Measurements from ENCODE around the gene ANGEL2.
"Not testable (repeated sequence)": the region's sequence is repeated elsewhere in the genome, so short reads cannot be mapped to it uniquely, and the experiment has no call there.

Gene ANGEL2

GRCh38 chr1:213015099-213016050 is at the start of gene ANGEL2:
Gene ANGEL2, minus strand, starts transcription at chr1:213015867. Its CDS starts 196 bp downstream, at chr1:213015671.
- H3K4me1 Mint-ChIP-seq: peaks cover 25% of the 10 kb centered on the region
- H3K9me3 Mint-ChIP-seq: no peaks in the 10 kb centered on the region
- DNase-seq (ENCODE audit: low spot score in 2 of 2) (peak; percentile 81 to 96), ATAC-seq (peak; percentile 99)
- H3K4me3 Mint-ChIP-seq: peak within 1 kb of the TSS; percentile 99
- peak within 1 kb of the TSS; percentile 99 for H3K27ac Mint-ChIP-seq
- peaks cover 32% of the 10 kb centered on the region for H3K36me3 Mint-ChIP-seq

GRCh38 chr1:213061263-213061662 is 45.6 kb upstream of the ANGEL2 start:
- Mint-ChIP-seq H3K4me1 (peaks cover 16% of the 10 kb centered on the region), H3K27ac (no peak overlapping the region), H3K36me3 (no peaks in the 10 kb centered on the region), H3K4me3 (no peak overlapping the region), H3K9me3 (peaks cover 2% of the 10 kb centered on the region)
- ATAC-seq (no peak), DNase-seq (ENCODE audit: low spot score in 2 of 2) (no peak)

GRCh38 chr1:213060836-213061235 is 45.2 kb upstream of the ANGEL2 start:
- Mint-ChIP-seq H3K9me3 (peaks cover 2% of the 10 kb centered on the region), H3K36me3 (no peaks in the 10 kb centered on the region), H3K27ac (no peak overlapping the region), H3K4me3 (no peak overlapping the region), H3K4me1 (peaks cover 16% of the 10 kb centered on the region)
- DNase-seq (ENCODE audit: low spot score in 2 of 2): no peak
- ATAC-seq: no peak

- no peak for DNase-seq (ENCODE audit: low spot score in 2 of 2)
- no peak for ATAC-seq
- peaks cover 26% of the 10 kb centered on the region for H3K4me1 Mint-ChIP-seq
- no peak overlapping the region for H3K27ac Mint-ChIP-seq
- H3K4me3 Mint-ChIP-seq: no peak overlapping the region
- H3K9me3 Mint-ChIP-seq: peaks cover 2% of the 10 kb centered on the region
- H3K36me3 Mint-ChIP-seq: no peaks in the 10 kb centered on the region
These were observed 41.8 kb upstream of the ANGEL2 start for GRCh38 chr1:213057264-213058059.

- peaks cover 2% of the 10 kb centered on the region for H3K9me3 Mint-ChIP-seq
- peaks cover 30% of the 10 kb centered on the region for H3K4me1 Mint-ChIP-seq
- H3K36me3 Mint-ChIP-seq: no peaks in the 10 kb centered on the region
- DNase-seq (ENCODE audit: low spot score in 2 of 2) (no peak), ATAC-seq (no peak)
- no peak overlapping the region for H3K27ac Mint-ChIP-seq
- H3K4me3 Mint-ChIP-seq: no peak overlapping the region
These were observed 40.1 kb upstream of the ANGEL2 start for GRCh38 chr1:213055767-213056166.

GRCh38 chr1:213054733-213055591 is 39.3 kb upstream of the ANGEL2 start:
- Mint-ChIP-seq H3K4me3 (no peak overlapping the region), H3K9me3 (peaks cover 6% of the 10 kb centered on the region)

GRCh38 chr1:213054142-213054541 is 38.5 kb upstream of the ANGEL2 start:
- Mint-ChIP-seq H3K9me3 (peaks cover 6% of the 10 kb centered on the region), H3K4me3 (no peak overlapping the region), H3K27ac (no peak overlapping the region), H3K4me1 (peaks cover 39% of the 10 kb centered on the region), H3K36me3 (no peaks in the 10 kb centered on the region)
- no peak for DNase-seq (ENCODE audit: low spot score in 2 of 2)
- no peak for ATAC-seq

More at GRCh38 chr1:213054733-213055591, 39.3 kb upstream of the ANGEL2 start:
- ATAC-seq: no peak
- Mint-ChIP-seq H3K27ac (no peak overlapping the region), H3K36me3 (no peaks in the 10 kb centered on the region), H3K4me1 (peaks cover 39% of the 10 kb centered on the region)
- DNase-seq (ENCODE audit: low spot score in 2 of 2): no peak

- no peak overlapping the region for H3K4me3 Mint-ChIP-seq
- H3K27ac Mint-ChIP-seq: no peak overlapping the region
- peaks cover 39% of the 10 kb centered on the region for H3K4me1 Mint-ChIP-seq
- ATAC-seq: no peak
- DNase-seq (ENCODE audit: low spot score in 2 of 2): no peak
- peaks cover 8% of the 10 kb centered on the region for H3K9me3 Mint-ChIP-seq
- H3K36me3 Mint-ChIP-seq: no peaks in the 10 kb centered on the region
These were observed 37.8 kb upstream of the ANGEL2 start for GRCh38 chr1:213053455-213053854.

GRCh38 chr1:213051881-213052202 is 36.2 kb upstream of the ANGEL2 start:
- ATAC-seq: no peak
- peak overlapping the region; percentile 83 for H3K4me3 Mint-ChIP-seq

GRCh38 chr1:213051127-213051880 is 35.6 kb upstream of the ANGEL2 start, which contains the start of gene RPS6KC1:
Gene RPS6KC1, plus strand, starts transcription at chr1:213051241. Its CDS starts 164 bp downstream, at chr1:213051405.
- Mint-ChIP-seq H3K4me1 (peaks cover 28% of the 10 kb centered on the region), H3K36me3 (no peaks in the 10 kb centered on the region), H3K9me3 (peaks cover 8% of the 10 kb centered on the region), H3K4me3 (peak within 1 kb of the TSS; percentile 83), H3K27ac (peak within 1 kb of the TSS; percentile 94)
- ATAC-seq (peak; percentile 98), DNase-seq (ENCODE audit: low spot score in 2 of 2) (peak; percentile 67 to 88)

More at GRCh38 chr1:213051881-213052202, 36.2 kb upstream of the ANGEL2 start:
- Mint-ChIP-seq H3K9me3 (peaks cover 8% of the 10 kb centered on the region), H3K4me1 (peaks cover 34% of the 10 kb centered on the region), H3K36me3 (no peaks in the 10 kb centered on the region), H3K27ac (peak overlapping the region; percentile 94)
- DNase-seq (ENCODE audit: low spot score in 2 of 2): no peak

- Mint-ChIP-seq H3K27ac (peak overlapping the region; percentile 94), H3K4me1 (peaks cover 28% of the 10 kb centered on the region), H3K4me3 (peak overlapping the region; percentile 83), H3K36me3 (no peaks in the 10 kb centered on the region), H3K9me3 (peaks cover 8% of the 10 kb centered on the region)
- ATAC-seq: peak; percentile 45
- no peak for DNase-seq (ENCODE audit: low spot score in 2 of 2)
These were observed 35.1 kb upstream of the ANGEL2 start for GRCh38 chr1:213050745-213051126.

- peaks cover 8% of the 10 kb centered on the region for H3K9me3 Mint-ChIP-seq
- no peak overlapping the region for H3K27ac Mint-ChIP-seq
- ATAC-seq (no peak), DNase-seq (ENCODE audit: low spot score in 2 of 2) (no peak)
- H3K4me3 Mint-ChIP-seq: no peak overlapping the region
- peaks cover 28% of the 10 kb centered on the region for H3K4me1 Mint-ChIP-seq
- no peaks in the 10 kb centered on the region for H3K36me3 Mint-ChIP-seq
These were observed 33.6 kb upstream of the ANGEL2 start for GRCh38 chr1:213049232-213049631.

- not testable (repeated sequence) for H3K4me3 Mint-ChIP-seq; ATAC-seq; H3K36me3 Mint-ChIP-seq; H3K27ac Mint-ChIP-seq; DNase-seq (ENCODE audit: low spot score in 2 of 2); H3K9me3 Mint-ChIP-seq
- H3K4me1 Mint-ChIP-seq: peaks cover 12% of the 10 kb centered on the region
These were observed 29.9 kb upstream of the ANGEL2 start for GRCh38 chr1:213045321-213046226.
